ENCODE data around the gene ZNF683.

ZNF683 gene

DNA sequence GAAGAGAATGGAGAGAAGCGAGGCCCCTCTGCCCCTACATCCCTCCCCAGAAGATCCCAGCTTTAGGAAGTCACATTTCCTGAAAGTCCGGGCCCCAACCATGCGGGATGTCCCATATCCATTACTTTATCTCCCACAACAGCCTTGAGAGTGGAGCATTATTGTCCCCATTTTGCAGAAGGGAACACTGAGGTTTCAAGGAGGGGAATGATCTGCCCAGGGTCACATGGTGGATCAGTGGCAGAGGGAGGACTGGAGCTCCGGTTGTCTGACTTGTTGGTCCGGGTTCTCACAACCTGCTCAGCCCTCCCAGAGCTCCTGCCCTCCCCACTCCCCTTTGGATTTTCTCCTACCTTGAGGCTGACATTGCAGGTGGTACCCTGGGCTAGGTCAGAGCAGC lies 16.4 kb downstream of the ZNF683 start:
- DNase-seq (ENCODE audit: low read depth in 1 of 2, low spot score in 1 of 2): no peak

DNA sequence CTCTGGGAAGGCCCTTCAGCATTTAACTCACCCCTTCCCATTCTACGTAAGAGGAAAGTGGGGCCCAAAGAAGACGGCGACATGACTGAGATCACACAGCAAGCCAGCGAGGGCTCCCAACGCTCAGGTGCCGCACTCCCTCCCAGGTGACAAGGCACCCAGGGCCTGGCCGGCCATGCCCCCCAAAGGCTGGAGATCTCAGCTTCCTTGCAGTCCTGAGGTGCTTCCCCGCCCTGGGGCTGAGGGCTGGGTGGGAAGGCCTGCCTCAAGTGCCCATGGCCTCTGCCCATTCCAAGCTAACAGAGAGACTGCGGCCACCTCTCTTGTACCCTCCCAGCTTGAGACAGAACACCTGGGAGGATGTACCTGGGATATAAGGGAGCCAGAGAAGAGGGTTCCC lies 17.6 kb downstream of the ZNF683 start:
- Histone ChIP-seq H3K27ac (replicated peaks) (no peak overlapping the region), H3K4me3 (replicated peaks; ENCODE audit: insufficient read depth, low read length) (no peak overlapping the region), H3K27me3 (ENCODE audit: insufficient read depth, poor library complexity, severe bottlenecking) (peaks cover 2% of the 10 kb centered on the region)
- TF ChIP-seq GABPA (IDR thresholded peaks at IDR 0.05; ENCODE audit: low read depth) (no peak), SPI1 (IDR thresholded peaks at IDR 0.05; ENCODE audit: borderline replicate concordance, low read depth) (no peak), CTCF (IDR thresholded peaks at IDR 0.05; ENCODE audit: insufficient read depth, low read length) (no peak), POLR2AphosphoS5 (IDR thresholded peaks at IDR 0.05; ENCODE audit: low read depth) (no peak)
- TF ChIP-seq, protein P1, sequence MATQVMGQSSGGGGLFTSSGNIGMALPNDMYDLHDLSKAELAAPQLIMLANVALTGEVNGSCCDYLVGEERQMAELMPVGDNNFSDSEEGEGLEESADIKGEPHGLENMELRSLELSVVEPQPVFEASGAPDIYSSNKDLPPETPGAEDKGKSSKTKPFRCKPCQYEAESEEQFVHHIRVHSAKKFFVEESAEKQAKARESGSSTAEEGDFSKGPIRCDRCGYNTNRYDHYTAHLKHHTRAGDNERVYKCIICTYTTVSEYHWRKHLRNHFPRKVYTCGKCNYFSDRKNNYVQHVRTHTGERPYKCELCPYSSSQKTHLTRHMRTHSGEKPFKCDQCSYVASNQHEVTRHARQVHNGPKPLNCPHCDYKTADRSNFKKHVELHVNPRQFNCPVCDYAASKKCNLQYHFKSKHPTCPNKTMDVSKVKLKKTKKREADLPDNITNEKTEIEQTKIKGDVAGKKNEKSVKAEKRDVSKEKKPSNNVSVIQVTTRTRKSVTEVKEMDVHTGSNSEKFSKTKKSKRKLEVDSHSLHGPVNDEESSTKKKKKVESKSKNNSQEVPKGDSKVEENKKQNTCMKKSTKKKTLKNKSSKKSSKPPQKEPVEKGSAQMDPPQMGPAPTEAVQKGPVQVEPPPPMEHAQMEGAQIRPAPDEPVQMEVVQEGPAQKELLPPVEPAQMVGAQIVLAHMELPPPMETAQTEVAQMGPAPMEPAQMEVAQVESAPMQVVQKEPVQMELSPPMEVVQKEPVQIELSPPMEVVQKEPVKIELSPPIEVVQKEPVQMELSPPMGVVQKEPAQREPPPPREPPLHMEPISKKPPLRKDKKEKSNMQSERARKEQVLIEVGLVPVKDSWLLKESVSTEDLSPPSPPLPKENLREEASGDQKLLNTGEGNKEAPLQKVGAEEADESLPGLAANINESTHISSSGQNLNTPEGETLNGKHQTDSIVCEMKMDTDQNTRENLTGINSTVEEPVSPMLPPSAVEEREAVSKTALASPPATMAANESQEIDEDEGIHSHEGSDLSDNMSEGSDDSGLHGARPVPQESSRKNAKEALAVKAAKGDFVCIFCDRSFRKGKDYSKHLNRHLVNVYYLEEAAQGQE (IDR thresholded peaks at IDR 0.05; ENCODE audit: insufficient replicate concordance, low read depth): no peak
- DNase-seq (ENCODE audit: low read depth in 1 of 2, low spot score in 1 of 2): no peak

More for the DNA sequence above, 16.4 kb downstream of the ZNF683 start:
- Histone ChIP-seq H3K27ac (replicated peaks) (no peak overlapping the region), H3K27me3 (ENCODE audit: insufficient read depth, poor library complexity, severe bottlenecking) (peaks cover 14% of the 10 kb centered on the region), H3K4me3 (replicated peaks; ENCODE audit: insufficient read depth, low read length) (no peak overlapping the region)
- no peak for TF ChIP-seq SPI1 (IDR thresholded peaks at IDR 0.05; ENCODE audit: borderline replicate concordance, low read depth)
- no peak for TF ChIP-seq CTCF (IDR thresholded peaks at IDR 0.05; ENCODE audit: insufficient read depth, low read length)
- no peak for TF ChIP-seq POLR2AphosphoS5 (IDR thresholded peaks at IDR 0.05; ENCODE audit: low read depth)

- Histone ChIP-seq H3K27ac (replicated peaks) (no peak within 1 kb of the TSS), H3K4me3 (replicated peaks; ENCODE audit: insufficient read depth, low read length) (no peak within 1 kb of the TSS), H3K27me3 (ENCODE audit: insufficient read depth, poor library complexity, severe bottlenecking) (no peaks in the 10 kb centered on the region)
- TF ChIP-seq SPI1 (IDR thresholded peaks at IDR 0.05; ENCODE audit: borderline replicate concordance, low read depth) (no peak), GABPA (IDR thresholded peaks at IDR 0.05; ENCODE audit: low read depth) (no peak), POLR2AphosphoS5 (IDR thresholded peaks at IDR 0.05; ENCODE audit: low read depth) (no peak), CTCF (IDR thresholded peaks at IDR 0.05; ENCODE audit: insufficient read depth, low read length) (no peak)
- TF ChIP-seq, protein P1 (IDR thresholded peaks at IDR 0.05; ENCODE audit: insufficient replicate concordance, low read depth): no peak
- DNase-seq (ENCODE audit: low read depth in 1 of 2, low spot score in 1 of 2): no peak
Observed at GRCh38 chr1:26353976-26354820, 18.4 kb downstream of the ZNF683 start, which contains the start of gene CRYBG2. CRYBG2 (minus strand) TSS chr1:26354130; CDS start chr1:26346657, 7,473 bp downstream.
